HepG2 (cell line): ENCODE measurements around the gene TET3. TPM values are rescaled to one million over a fixed set of nuclear protein-coding genes. Genes with fewer than 3 reads are reported as not detected.

Source experiments
- ATAC-seq: fragments of 200-7000 bp; cut with Tn5 transposase; 3 replicates; pipeline ENCODE4 v1.9.1; 2020; ENCODE audit warnings: mild to moderate bottlenecking, moderate library complexity
- BruUV-seq: library from RNA; stranded (reverse); fragments of 400-500 nt; replicated peaks from 2 replicates; lab custom pipeline; 2021; lab: Mats Ljungman, UMichigan
- CTCF ChIA-PET: fragments of 300-600 bp; formaldehyde crosslinking; extraction: SDS; loops from one replicate; lab custom pipeline; 2021; ENCODE audit warnings: low total read pairs, inconsistent platforms, low intra/inter-chr PET ratio; lab: Yijun Ruan, JAX
- POLR2A ChIA-PET: fragments of 350-600 bp; sonication (Branson Sonifier 250); formaldehyde crosslinking; loops from one replicate; lab custom pipeline; 2020; ENCODE audit warnings: antibody characterized with exemption, inconsistent platforms; lab: Yijun Ruan, JAX
- DNase-seq: peaks from one replicate; pipeline ENCODE4 v3.0.0-alpha.2; 2015; ENCODE audit warnings: low spot score
- FAIRE-seq: peaks from 3 replicates; lab custom pipeline; 2011; peaks lifted over from hg19 to GRCh38; lab: Jason Lieb, UNC
- H2AFZ ChIP-seq: one replicate; pipeline ENCODE4 v1.6.1; 2011; ENCODE audit warnings: low read length, inconsistent platforms
- H3K27ac ChIP-seq: fragments of 300-600 bp; 3 replicates; pipeline ENCODE4 v1.8.0; 2011; ENCODE audit warnings: mixed run types, mild to moderate bottlenecking, mixed read lengths, low read length, inconsistent platforms; ENCODE audit not compliant: insufficient read depth; ENCODE audit errors: extremely low read length
- H3K27me3 ChIP-seq, 2 experiments: fragments of 200-600 bp in 1 of 2; 2 replicates in 1 of 2; 3 replicates in 1 of 2; pipeline versions ENCODE4 v1.6.0 to v1.8.0; 2011; ENCODE audit warnings: low read length in 2 of 2, mild to moderate bottlenecking in 2 of 2, moderate library complexity in 2 of 2, inconsistent platforms in 1 of 2; ENCODE audit not compliant: insufficient read depth in 2 of 2, control insufficient read depth in 1 of 2
- H3K36me3 ChIP-seq, 2 experiments: fragments of 200-600 bp in 1 of 2; replicated peaks in 1 of 2; 2 replicates in 1 of 2; 3 replicates in 1 of 2; pipeline versions ENCODE4 v1.5.1 to v1.8.0; 2011; ENCODE audit warnings: low read length in 2 of 2, inconsistent platforms in 1 of 2; ENCODE audit not compliant: insufficient read depth in 2 of 2, control insufficient read depth in 1 of 2
- H3K4me1 ChIP-seq: 2 replicates; pipeline ENCODE4 v1.5.1; 2012; ENCODE audit warnings: low read length, inconsistent platforms; ENCODE audit not compliant: insufficient read depth
- H3K4me2 ChIP-seq: 2 replicates; pipeline ENCODE4 v1.6.0; 2011; ENCODE audit warnings: low read depth, low read length, inconsistent platforms
- H3K4me3 ChIP-seq, 3 experiments: fragments of 200-600 bp in 1 of 3; sonication (generic), shearing (Covaris generic) in 1 of 3; replicated peaks in 1 of 3; 2 replicates each; pipeline ENCODE4 v1.5.1; 2011 to 2016; ENCODE audit warnings: low read length in 3 of 3, inconsistent platforms in 2 of 3, low read depth in 2 of 3, mild to moderate bottlenecking in 2 of 3, control low read depth in 1 of 3, mixed read lengths in 1 of 3; ENCODE audit not compliant: insufficient read depth in 1 of 3
- H3K79me2 ChIP-seq: one replicate; pipeline ENCODE4 v1.6.1; 2011; ENCODE audit warnings: low read length, inconsistent platforms; ENCODE audit not compliant: insufficient read depth
- H3K9ac ChIP-seq: 2 replicates; pipeline ENCODE4 v1.6.0; 2011; ENCODE audit warnings: mild to moderate bottlenecking, low read depth, low read length, inconsistent platforms; ENCODE audit not compliant: insufficient read depth
- H3K9me3 ChIP-seq: 2 replicates; pipeline ENCODE4 v1.5.1; 2012; ENCODE audit warnings: mild to moderate bottlenecking, low read length
- H4K20me1 ChIP-seq: 2 replicates; pipeline ENCODE4 v1.6.0; 2011; ENCODE audit warnings: inconsistent platforms, mild to moderate bottlenecking, low read length, moderate library complexity; ENCODE audit not compliant: insufficient read depth
- CREB1 ChIP-seq, 2 experiments: fragments of 450-650 bp in 1 of 2; IDR thresholded peaks; 2 replicates each; pipeline ENCODE4 v1.6.1; 2016 to 2017; ENCODE audit warnings: control low read depth in 1 of 2, mild to moderate bottlenecking in 1 of 2, missing compliant biosample characterization in 1 of 2, missing genetic modification characterization in 1 of 2
- MAFK ChIP-seq, 2 experiments: IDR thresholded peaks in 1 of 2; conservative IDR thresholded peaks in 1 of 2; 2 replicates each; pipeline ENCODE4 v1.6.1; 2011; ENCODE audit warnings: improper control_type of control experiment in 2 of 2, low read length in 2 of 2
- PRDM4 ChIP-seq: sonication (generic); formaldehyde crosslinking; IDR thresholded peaks from 2 replicates; pipeline ENCODE4 v1.9.0; 2021; ENCODE audit warnings: missing genetic modification reagents, borderline replicate concordance
- WGBS: methylation state at CpG from one replicate; pipeline ENCODE4 v1.1.6; 2017; ENCODE audit warnings: low lambda C conversion rate; 5-methylcytosine and 5-hydroxymethylcytosine counted together
- in situ Hi-C: cut with HindIII; loops from 2 replicates; pipeline ENCODE4 v1.10.0; 2017; ENCODE audit warnings: low pct_unique_long_range_greater_than_20kb; ENCODE audit not compliant: extremely low pct_ligation_motif_present
- intact Hi-C: fragments of 100-400 bp; cut with micrococcal nuclease; formaldehyde crosslinking; loops from one replicate; pipeline ENCODE4 v1.10.0; 2022; ENCODE audit not compliant: unreplicated experiment
- polyA plus RNA-seq, 8 experiments: library from polyadenylated mRNA; depleted of rRNA in 3 of 8; stranded (reverse) in 7 of 8; unstranded in 1 of 8; fragments of >200 nt; fragmentation: Illumina TruSeq in 4 of 8; extraction: Trizol in 4 of 8; gene quantifications; 2 replicates each; pipeline versions ENCODE4 v1.2.1 to v1.2.3, GENCODE V29; 2011 to 2016; ENCODE audit warnings: low read depth in 4 of 8, missing spikeins in 1 of 8, mixed read lengths in 1 of 8; ENCODE audit not compliant: insufficient read depth in 1 of 8
- total RNA-seq, 5 experiments: library from RNA; depleted of rRNA; stranded (reverse); fragments of >200 nt; fragmentation: Illumina TruSeq; extraction: Trizol; gene quantifications; 2 replicates each; pipeline ENCODE4 v1.2.3, GENCODE V29; 2016; ENCODE audit warnings: low read depth in 1 of 5

The TET3 gene
- total and polyA plus RNA-seq, 2 of the 13 experiments (the other 11 are each of a cell fraction or from before 2014, with no cell fraction given): 4.3 to 6.8 TPM

- no peak overlapping the region for H3K4me2 ChIP-seq
- intact Hi-C loops: no loop called here
- FAIRE-seq: no peak
- in situ Hi-C loops: no loop called here
- H3K27me3 ChIP-seq: no peaks in the 10 kb centered on the region
- ChIA-PET CTCF (no interaction called here), POLR2A (no interaction called here)
- no peaks in the 10 kb centered on the region for H3K79me2 ChIP-seq
- H3K9ac ChIP-seq: no peak overlapping the region
- 69% methylated on average over 12 of the region's 12 CpGs for WGBS
- no peaks in the 10 kb centered on the region for H4K20me1 ChIP-seq
- DNase-seq: no peak
- H3K36me3 ChIP-seq: peaks cover 47 to 88% of the 10 kb centered on the region in 2 experiments
- no peaks in the 10 kb centered on the region for H3K4me1 ChIP-seq
- no peak overlapping the region for H2AFZ ChIP-seq
- no peak for ATAC-seq
- BruUV-seq: no TSS peak
- TF ChIP-seq CREB1 (IDR thresholded peaks at IDR 0.05) (peak; percentile 49), CREB1 (CRISPR knock-in tag; IDR thresholded peaks at IDR 0.05) (no peak), MAFK (conservative IDR thresholded peaks at IDR 0.05 in 1 of 2, IDR thresholded peaks at IDR 0.05 in 1 of 2; ENCODE audit: low read length in 2 of 2) (peak; percentile 28 to 55; a peak in 3 of 4 replicates), PRDM4 (CRISPR knock-in tag) (no peak)
- H3K27ac ChIP-seq: no peak overlapping the region
- H3K9me3 ChIP-seq: no peaks in the 10 kb centered on the region
- no peak overlapping the region for H3K4me3 ChIP-seq
Observed at GRCh38 chr2:73952499-73953446, 31.9 kb upstream of the TET3 start.
